H9 (cell line): Measurements from ENCODE around the gene FUS. TPM values are rescaled to one million over a fixed set of nuclear protein-coding genes. Genes with fewer than 3 reads are reported as not detected.

Experiments
- DNase-seq: peaks from one replicate; pipeline ENCODE4 v3.0.0-alpha.2; 2017
- H2AFZ ChIP-seq: one replicate; pipeline ENCODE4 v1.6.1; 2013; ENCODE audit warnings: mild to moderate bottlenecking, low read length, control low read depth, moderate library complexity
- H2AK5ac ChIP-seq: 2 replicates; pipeline ENCODE4 v1.6.1; 2013; ENCODE audit warnings: low read length, control low read depth, mixed read lengths; ENCODE audit not compliant: insufficient read length
- H2BK120ac ChIP-seq: one replicate; pipeline ENCODE4 v1.6.1; 2013; ENCODE audit warnings: low read depth, mild to moderate bottlenecking, low read length, control low read depth, inconsistent platforms; ENCODE audit not compliant: poor library complexity, severe bottlenecking
- H2BK12ac ChIP-seq: 2 replicates; pipeline ENCODE4 v1.6.1; 2013; ENCODE audit warnings: low read length, control low read depth, mixed read lengths, low read depth; ENCODE audit not compliant: insufficient read length
- H2BK15ac ChIP-seq: 2 replicates; pipeline ENCODE4 v1.6.1; 2013; ENCODE audit warnings: low read depth, low read length, control low read depth
- H2BK20ac ChIP-seq: one replicate; pipeline ENCODE4 v1.6.1; 2013; ENCODE audit warnings: low read depth, mild to moderate bottlenecking, low read length, control low read depth, inconsistent platforms; ENCODE audit not compliant: poor library complexity, severe bottlenecking
- H2BK5ac ChIP-seq: 2 replicates; pipeline ENCODE4 v1.6.1; 2013; ENCODE audit warnings: low read length, control low read depth, mixed read lengths; ENCODE audit not compliant: insufficient read length
- H3K14ac ChIP-seq: 2 replicates; pipeline ENCODE4 v1.6.1; 2013; ENCODE audit warnings: low read length, control low read depth; ENCODE audit not compliant: insufficient read depth
- H3K18ac ChIP-seq: 2 replicates; pipeline ENCODE4 v1.6.1; 2013; ENCODE audit warnings: low read depth, mild to moderate bottlenecking, mixed read lengths, low read length, control low read depth; ENCODE audit not compliant: insufficient read length
- H3K23ac ChIP-seq: 2 replicates; pipeline ENCODE4 v1.6.1; 2013; ENCODE audit warnings: low read length, control low read depth, mixed read lengths, low read depth; ENCODE audit not compliant: insufficient read length
- H3K23me2 ChIP-seq: 2 replicates; pipeline ENCODE4 v1.6.1; 2013; ENCODE audit warnings: low read depth, mild to moderate bottlenecking, mixed read lengths, low read length, control low read depth; ENCODE audit not compliant: insufficient read length, poor library complexity, severe bottlenecking
- H3K27ac ChIP-seq: 2 replicates; pipeline ENCODE4 v1.5.1; 2013; ENCODE audit warnings: low read length, control low read depth, mixed read lengths, low read depth; ENCODE audit not compliant: insufficient read length
- H3K27me3 ChIP-seq: 2 replicates; pipeline ENCODE4 v1.6.1; 2013; ENCODE audit warnings: low read length, control low read depth, inconsistent platforms; ENCODE audit not compliant: insufficient read depth
- H3K4ac ChIP-seq: 2 replicates; pipeline ENCODE4 v1.6.1; 2013; ENCODE audit warnings: low read depth, mild to moderate bottlenecking, control low read depth, inconsistent platforms, low read length, moderate library complexity
- H3K4me1 ChIP-seq: 2 replicates; pipeline ENCODE4 v1.6.1; 2013; ENCODE audit warnings: low read length, control low read depth, inconsistent platforms; ENCODE audit not compliant: insufficient read depth
- H3K4me2 ChIP-seq: 2 replicates; pipeline ENCODE4 v1.6.1; 2013; ENCODE audit warnings: low read length, control low read depth, mixed read lengths; ENCODE audit not compliant: insufficient read length, insufficient read depth
- H3K56ac ChIP-seq: 2 replicates; pipeline ENCODE4 v1.6.1; 2013; ENCODE audit warnings: low read depth, mild to moderate bottlenecking, mixed read lengths, low read length, control low read depth; ENCODE audit not compliant: insufficient read length
- H3K79me1 ChIP-seq: 2 replicates; pipeline ENCODE4 v1.6.1; 2013; ENCODE audit warnings: low read depth, mild to moderate bottlenecking, moderate library complexity, low read length, control low read depth, inconsistent platforms; ENCODE audit not compliant: insufficient read depth, poor library complexity, severe bottlenecking
- H3K79me2 ChIP-seq: 2 replicates; pipeline ENCODE4 v1.6.1; 2013; ENCODE audit warnings: low read length, control low read depth, inconsistent platforms; ENCODE audit not compliant: insufficient read depth
- H3K9ac ChIP-seq: 2 replicates; pipeline ENCODE4 v1.6.1; 2013; ENCODE audit warnings: low read length, control low read depth, mixed read lengths; ENCODE audit not compliant: insufficient read length; ENCODE audit errors: extremely low read depth
- H3K9me3 ChIP-seq: one replicate; pipeline ENCODE4 v1.6.1; 2013; ENCODE audit warnings: low read depth, low read length, inconsistent platforms; ENCODE audit not compliant: control insufficient read depth
- H3T11ph ChIP-seq: one replicate; pipeline ENCODE4 v1.6.1; 2013; ENCODE audit warnings: mild to moderate bottlenecking, low read length, control low read depth, inconsistent platforms
- H4K20me1 ChIP-seq: one replicate; pipeline ENCODE4 v1.6.1; 2013; ENCODE audit not compliant: control insufficient read depth, insufficient read length, insufficient read depth
- H4K5ac ChIP-seq: 2 replicates; pipeline ENCODE4 v1.6.1; 2013; ENCODE audit warnings: low read depth, mild to moderate bottlenecking, mixed read lengths, low read length, control low read depth; ENCODE audit not compliant: insufficient read length
- H4K8ac ChIP-seq: replicated peaks from 2 replicates; pipeline ENCODE4 v1.6.1; 2013; ENCODE audit warnings: low read length, control low read depth, mixed read lengths, low read depth; ENCODE audit not compliant: insufficient read length
- H4K91ac ChIP-seq: 2 replicates; pipeline ENCODE4 v1.6.1; 2013; ENCODE audit warnings: low read depth, mild to moderate bottlenecking, moderate library complexity, mixed read lengths, low read length, control low read depth; ENCODE audit not compliant: insufficient read length
- H3K27ac Mint-ChIP-seq, 3 experiments: 2 replicates in 2 of 3; 3 replicates in 1 of 3; pipeline ENCODE4 v1.8.0; 2020 to 2021; ENCODE audit warnings: mixed read lengths in 3 of 3, mild to moderate bottlenecking in 1 of 3, moderate library complexity in 1 of 3
- H3K27me3 Mint-ChIP-seq: 2 replicates; pipeline ENCODE4 v1.8.0; 2021; ENCODE audit warnings: low read depth, mild to moderate bottlenecking, moderate library complexity, mixed read lengths
- H3K36me3 Mint-ChIP-seq, 3 experiments: 2 replicates in 2 of 3; 3 replicates in 1 of 3; pipeline ENCODE4 v1.8.0; 2020 to 2021; ENCODE audit warnings: low read depth in 3 of 3, mixed read lengths in 3 of 3; ENCODE audit not compliant: insufficient read depth in 1 of 3
- H3K4me1 Mint-ChIP-seq, 2 experiments: 2 replicates each; pipeline ENCODE4 v1.8.0; 2020; ENCODE audit warnings: mixed read lengths in 2 of 2
- H3K4me3 Mint-ChIP-seq, 2 experiments: 2 replicates in 1 of 2; 3 replicates in 1 of 2; pipeline ENCODE4 v1.8.0; 2020 to 2021; ENCODE audit warnings: mild to moderate bottlenecking in 2 of 2, mixed read lengths in 2 of 2, moderate library complexity in 1 of 2
- H3K9me3 Mint-ChIP-seq, 2 experiments: 2 replicates in 1 of 2; 3 replicates in 1 of 2; pipeline ENCODE4 v1.8.0; 2020; ENCODE audit warnings: mild to moderate bottlenecking in 2 of 2, mixed read lengths in 2 of 2, moderate library complexity in 1 of 2
- WGBS: extraction: QIAGEN DNeasy Blood & Tissue Kit; methylation state at CpG from one replicate; pipeline ENCODE4 v1.1.7; 2013; ENCODE audit warnings: missing lambda C conversion rate, low lambda C conversion rate, mixed read lengths; ENCODE audit not compliant: insufficient read length; ENCODE audit errors: extremely low coverage; 5-methylcytosine and 5-hydroxymethylcytosine counted together
- total RNA-seq: library from RNA; stranded (reverse); gene quantifications from 2 replicates; pipeline ENCODE4 v1.2.1, GENCODE V29; 2021
- TF ChIP-seq, protein P1 (sequence below): fragments of 200-600 bp; sonication (generic); conservative IDR thresholded peaks from 3 replicates; pipeline ENCODE4 v1.8.0; 2021; ENCODE audit warnings: antibody characterized with exemption, mild to moderate bottlenecking

The FUS gene
- total RNA-seq, 1 experiment from 2014 or later, result 1,034 TPM

DNA sequence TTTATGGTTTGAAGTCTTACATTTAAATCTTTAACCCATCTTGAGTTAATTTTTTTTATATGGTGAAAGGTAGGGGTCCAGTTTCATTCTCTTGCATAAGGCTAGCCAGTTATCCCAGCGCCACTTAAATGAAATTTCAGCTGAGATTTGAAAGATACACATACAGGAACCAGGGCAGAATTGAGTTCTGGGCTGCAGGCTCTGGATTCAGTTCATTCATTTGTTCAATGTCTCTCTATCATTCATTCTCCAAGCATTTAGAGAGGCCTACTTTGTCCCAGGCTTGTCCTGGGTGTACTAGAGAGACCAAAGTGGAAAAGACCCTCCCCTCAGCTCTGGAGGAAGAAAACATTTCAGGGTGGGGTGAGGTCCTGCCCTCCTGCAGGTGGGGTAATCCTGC lies 33.4 kb downstream of the FUS start:
- peaks cover 59% of the 10 kb centered on the region for H3K27me3 Mint-ChIP-seq
- H3K36me3 Mint-ChIP-seq, result no peaks in the 10 kb centered on the region; a peak in 1 of 7 replicates
- Histone ChIP-seq H2AFZ (no peak overlapping the region), H4K5ac (no peak overlapping the region), H3K27ac (no peak overlapping the region), H3K27me3 (peaks cover 15% of the 10 kb centered on the region; the same call in 1 of the 2 replicates), H3K23ac (no peak overlapping the region), H3K18ac (no peak overlapping the region), H4K91ac (no peak overlapping the region), H4K8ac (no peak overlapping the region), H4K20me1 (no peaks in the 10 kb centered on the region), H2BK12ac (no peak overlapping the region), H3K9ac (no peak overlapping the region), H3K56ac (no peak overlapping the region), H3K4me1 (no peaks in the 10 kb centered on the region), H3K4me2 (no peak overlapping the region), H3K79me2 (no peaks in the 10 kb centered on the region), H3K9me3 (no peaks in the 10 kb centered on the region), H2BK15ac (no peak overlapping the region), H2BK5ac (no peak overlapping the region), H3K23me2 (peaks cover 26% of the 10 kb centered on the region), H2BK20ac (no peak overlapping the region), H3K14ac (no peak overlapping the region), H2AK5ac (no peak overlapping the region), H2BK120ac (no peak overlapping the region), H3K79me1 (no peaks in the 10 kb centered on the region), H3K4ac (no peak overlapping the region), H3T11ph (no peak overlapping the region)
- WGBS, result no CpG with 5 or more reads among the region's 1 CpG
- no peak for DNase-seq
- TF ChIP-seq, protein P1, sequence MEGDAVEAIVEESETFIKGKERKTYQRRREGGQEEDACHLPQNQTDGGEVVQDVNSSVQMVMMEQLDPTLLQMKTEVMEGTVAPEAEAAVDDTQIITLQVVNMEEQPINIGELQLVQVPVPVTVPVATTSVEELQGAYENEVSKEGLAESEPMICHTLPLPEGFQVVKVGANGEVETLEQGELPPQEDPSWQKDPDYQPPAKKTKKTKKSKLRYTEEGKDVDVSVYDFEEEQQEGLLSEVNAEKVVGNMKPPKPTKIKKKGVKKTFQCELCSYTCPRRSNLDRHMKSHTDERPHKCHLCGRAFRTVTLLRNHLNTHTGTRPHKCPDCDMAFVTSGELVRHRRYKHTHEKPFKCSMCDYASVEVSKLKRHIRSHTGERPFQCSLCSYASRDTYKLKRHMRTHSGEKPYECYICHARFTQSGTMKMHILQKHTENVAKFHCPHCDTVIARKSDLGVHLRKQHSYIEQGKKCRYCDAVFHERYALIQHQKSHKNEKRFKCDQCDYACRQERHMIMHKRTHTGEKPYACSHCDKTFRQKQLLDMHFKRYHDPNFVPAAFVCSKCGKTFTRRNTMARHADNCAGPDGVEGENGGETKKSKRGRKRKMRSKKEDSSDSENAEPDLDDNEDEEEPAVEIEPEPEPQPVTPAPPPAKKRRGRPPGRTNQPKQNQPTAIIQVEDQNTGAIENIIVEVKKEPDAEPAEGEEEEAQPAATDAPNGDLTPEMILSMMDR, result no peak
- peaks cover 23 to 24% of the 10 kb centered on the region in 2 experiments for H3K4me1 Mint-ChIP-seq
- no peaks in the 10 kb centered on the region; a peak in 1 of 5 replicates for H3K9me3 Mint-ChIP-seq
- no peak overlapping the region for H3K27ac Mint-ChIP-seq
- H3K4me3 Mint-ChIP-seq, result peak overlapping the region in 1 of 2 experiments; percentile 63; a peak in 1 of 5 replicates
